WTC11 (cell line): ENCODE results near the gene MYLK3.

ENCODE experiments used
- FOXK1 ChIP-seq: sonication (generic); formaldehyde crosslinking; IDR thresholded peaks from 2 replicates; pipeline ENCODE4 v1.8.0; 2022; ENCODE audit warnings: mild to moderate bottlenecking, moderate library complexity, missing genetic modification reagents
- FOXP1 ChIP-seq: sonication (generic); formaldehyde crosslinking; IDR thresholded peaks from 2 replicates; pipeline ENCODE4 v1.8.0; 2022; ENCODE audit warnings: missing genetic modification reagents, mild to moderate bottlenecking, moderate library complexity, borderline replicate concordance

GRCh38 chr16:46763147-46763546 lies 15.0 kb upstream of the MYLK3 start:
- TF ChIP-seq FOXK1 (CRISPR knock-in tag) (no peak), FOXP1 (CRISPR knock-in tag) (no peak)
